Stimulated activated CD4-positive, alpha-beta T cell treated with anti-CD3 and anti-CD28 coated beads, TNF-alpha, amount 100 ng/mL, for 1 hour (primary cell): ENCODE data around the gene STX19.

Source experiments
- DNase-seq, 3 donors: peaks; one replicate each; pipeline ENCODE4 v3.0.0-alpha.2; 2020; ENCODE audit warnings: low read depth in 3 of 3, low spot score in 1 of 3

The STX19 gene

GRCh38 chr3:94036909-94037507, 8.6 kb upstream of the STX19 start:
- DNase-seq: no peak

DNA sequence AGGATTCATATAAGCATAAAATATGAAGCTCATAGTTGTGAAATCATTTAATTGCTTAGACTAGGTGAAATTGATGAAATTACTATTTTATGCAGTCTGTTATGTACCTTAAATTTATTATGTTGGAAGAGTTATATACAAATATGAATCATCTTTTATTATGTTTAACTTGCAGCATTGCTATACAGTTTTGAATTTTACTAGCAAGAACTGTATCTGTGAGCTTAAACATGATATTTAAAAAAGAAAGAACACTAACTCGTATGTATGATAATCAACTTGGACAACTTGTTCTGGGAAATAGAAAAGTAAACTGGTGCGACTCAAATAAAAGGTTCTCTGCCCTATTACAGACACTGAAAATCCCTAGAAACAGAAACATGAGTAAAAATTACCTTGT, 1.8 kb downstream of the STX19 start:
- no peak for DNase-seq

DNA sequence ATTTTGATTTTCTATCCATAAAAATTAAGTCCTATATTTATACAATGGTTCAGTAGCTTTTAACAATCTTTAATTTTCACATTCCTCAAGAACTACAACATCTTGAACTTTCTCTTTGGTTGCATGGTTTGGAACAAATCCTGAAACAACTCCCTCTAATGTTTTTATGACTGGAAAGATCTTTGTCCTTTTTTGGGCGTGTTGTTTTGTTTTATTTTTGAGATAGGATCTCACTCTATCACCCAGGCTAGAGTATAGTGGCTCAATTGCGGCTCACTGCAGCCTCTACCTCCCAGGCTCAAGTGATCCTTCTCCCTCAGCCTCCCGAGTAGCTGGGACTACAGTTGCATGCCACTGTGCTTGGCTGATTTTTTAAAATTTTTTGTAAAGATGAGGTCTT, 4.0 kb downstream of the STX19 start:
- DNase-seq: no peak

DNA sequence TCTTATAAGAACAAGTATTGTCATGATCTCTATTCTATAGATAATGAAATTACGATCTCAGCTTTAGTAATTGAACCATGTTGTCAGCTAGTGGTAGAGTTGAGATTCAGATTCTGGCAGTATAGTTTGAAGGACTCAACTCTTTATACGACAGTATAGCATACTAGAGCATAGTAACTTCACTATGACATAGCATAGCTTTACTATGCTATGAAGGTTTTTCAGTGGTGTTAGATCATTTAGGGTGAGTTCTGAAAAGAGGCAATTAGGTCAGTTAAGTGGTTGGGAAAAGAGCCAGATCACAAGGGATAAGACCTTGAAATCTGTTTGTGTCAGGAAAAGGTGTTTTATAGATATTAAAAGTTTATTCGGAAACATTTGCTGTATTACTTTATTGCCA, 8.1 kb downstream of the STX19 start:
- no peak for DNase-seq

DNA sequence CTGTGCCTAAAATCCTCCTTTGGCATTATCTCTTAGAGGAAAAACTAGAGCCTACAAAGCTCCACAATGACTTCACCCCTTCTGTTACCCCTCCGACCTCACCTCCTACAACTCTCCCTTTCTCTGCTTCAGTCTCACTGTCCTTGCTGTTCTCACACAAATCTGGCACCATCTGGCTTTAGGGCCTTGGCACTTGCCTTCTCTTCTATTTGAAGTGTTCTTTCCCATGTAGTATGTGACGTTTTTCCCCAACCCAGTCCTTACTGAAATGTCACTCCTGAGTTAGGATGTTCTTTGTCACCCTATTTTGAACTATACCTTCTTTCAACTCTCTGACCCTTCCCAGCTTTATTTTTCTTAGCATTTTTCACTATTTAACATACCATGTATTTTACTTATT, 8.7 kb downstream of the STX19 start:
- no peak for DNase-seq

GRCh38 chr3:94015025-94015424, 13.4 kb downstream of the STX19 start:
- DNase-seq: no peak

- no peak for DNase-seq
Observed at GRCh38 chr3:94012185-94012584, 16.2 kb downstream of the STX19 start.

- no peak for DNase-seq
Observed at GRCh38 chr3:94011233-94011711, 17.1 kb downstream of the STX19 start.

- DNase-seq: no peak
Observed at GRCh38 chr3:94009608-94010007, 18.8 kb downstream of the STX19 start.

- DNase-seq: no peak
Observed at GRCh38 chr3:94008253-94008652, 20.1 kb downstream of the STX19 start.

GRCh38 chr3:94004301-94004910, 24.0 kb downstream of the STX19 start:
- DNase-seq: no peak

DNA sequence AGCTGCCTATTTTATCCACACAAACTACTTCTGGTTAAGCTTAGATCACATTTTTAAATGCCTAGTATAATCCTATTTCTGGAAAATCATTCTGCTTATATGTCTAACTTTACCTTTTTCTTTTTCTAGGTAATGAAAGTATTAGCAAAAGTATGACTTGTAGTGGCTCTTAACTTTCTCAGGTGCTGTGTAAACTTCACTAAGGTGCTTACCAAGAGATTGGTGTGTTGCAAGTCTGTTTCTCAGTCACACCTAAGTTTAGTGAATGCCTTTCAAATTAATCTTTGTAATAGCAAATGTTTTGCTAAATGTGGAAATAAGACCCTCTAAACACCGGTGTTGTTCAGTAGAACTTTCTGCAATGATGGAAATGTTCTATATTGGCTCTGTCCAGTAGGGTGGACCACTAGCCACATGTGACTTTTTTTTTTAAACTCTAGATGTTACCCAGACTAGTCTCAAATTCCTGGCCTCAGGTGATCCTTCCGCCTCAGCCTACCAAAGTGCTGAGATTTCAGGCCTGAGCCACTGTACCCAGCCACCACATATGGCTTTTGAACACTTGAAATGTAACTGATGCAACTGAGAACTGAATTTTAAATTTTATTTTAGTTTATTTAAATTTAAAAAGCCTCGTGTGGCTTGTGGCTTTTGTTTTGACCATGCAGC, 26.4 kb downstream of the STX19 start:
- no peak for DNase-seq

DNA sequence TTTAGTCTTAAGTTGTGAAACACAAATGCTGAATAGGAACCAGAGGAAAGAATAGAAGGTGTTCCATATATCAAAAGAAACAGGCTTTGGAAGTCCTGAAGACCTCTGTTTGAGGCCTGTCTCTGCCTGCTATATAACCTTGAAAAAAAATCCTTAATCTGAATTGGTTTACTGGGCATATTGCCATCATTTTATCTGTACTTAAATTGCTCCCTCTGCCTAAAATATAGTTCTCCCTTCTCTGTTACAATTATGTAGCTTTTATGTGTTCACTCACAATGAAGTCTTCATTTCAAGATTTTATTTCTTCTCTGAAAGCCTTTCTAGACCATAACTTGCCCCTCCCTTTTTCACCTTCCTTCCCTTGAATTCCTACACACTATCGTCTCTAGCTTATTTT, 27.2 kb downstream of the STX19 start:
- no peak for DNase-seq

DNA sequence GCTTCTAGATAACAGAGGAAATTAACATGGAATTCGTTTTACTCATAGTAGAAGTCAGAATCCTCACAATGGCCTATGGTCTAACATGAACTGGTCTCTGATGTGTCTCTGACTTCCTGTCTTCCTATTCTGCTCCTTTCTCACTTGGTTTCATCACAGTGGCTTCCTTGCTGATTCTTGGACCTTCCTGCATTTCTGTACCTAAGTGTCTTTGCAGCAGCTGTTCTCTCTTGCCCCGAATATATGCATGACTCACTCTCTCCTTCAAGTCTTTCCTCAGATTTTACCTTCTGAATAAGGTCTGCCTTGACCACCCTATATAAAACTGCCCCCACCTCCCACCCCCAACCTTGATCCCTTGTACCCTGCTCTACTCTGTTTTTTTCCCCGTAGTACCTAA, 34.3 kb downstream of the STX19 start:
- DNase-seq: no peak

DNA sequence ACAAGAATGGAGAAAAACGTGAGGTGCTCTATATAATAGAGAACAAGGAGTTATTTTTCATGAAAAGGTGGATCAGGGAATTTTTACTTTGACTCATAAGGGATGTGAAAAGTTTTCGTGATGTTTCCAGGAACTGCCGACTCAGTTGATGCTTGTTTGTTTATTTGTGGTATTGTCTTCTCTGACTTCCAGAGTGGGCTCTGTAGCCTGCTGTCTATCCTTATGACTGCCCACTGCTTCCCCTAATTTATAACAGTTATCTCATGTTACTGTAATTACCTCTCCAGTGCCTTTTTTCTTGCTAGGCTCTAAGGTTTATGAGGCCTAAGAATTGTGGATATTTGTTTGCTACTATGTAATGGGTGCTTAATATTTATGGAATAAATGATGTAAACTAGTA, 36.2 kb downstream of the STX19 start:
- no peak for DNase-seq

DNA sequence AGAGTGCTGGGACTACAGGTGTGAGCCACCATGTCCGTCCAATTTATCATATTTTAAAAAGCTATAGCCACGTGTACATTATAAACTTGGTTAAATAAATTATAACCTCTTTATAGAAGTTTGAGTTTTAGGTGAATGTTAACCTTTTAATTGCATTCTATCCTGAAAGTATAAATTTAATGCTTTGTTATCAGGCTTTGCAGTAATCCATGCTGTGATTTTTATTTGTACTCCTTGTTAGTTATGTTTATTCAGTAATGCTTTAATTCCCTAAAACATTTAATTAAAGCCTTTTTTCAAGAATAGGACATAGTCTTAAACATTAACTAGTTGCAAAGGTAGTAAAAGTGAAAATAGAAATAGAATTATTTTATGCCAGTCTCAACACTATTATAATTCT, 36.8 kb downstream of the STX19 start:
- DNase-seq: no peak

DNA sequence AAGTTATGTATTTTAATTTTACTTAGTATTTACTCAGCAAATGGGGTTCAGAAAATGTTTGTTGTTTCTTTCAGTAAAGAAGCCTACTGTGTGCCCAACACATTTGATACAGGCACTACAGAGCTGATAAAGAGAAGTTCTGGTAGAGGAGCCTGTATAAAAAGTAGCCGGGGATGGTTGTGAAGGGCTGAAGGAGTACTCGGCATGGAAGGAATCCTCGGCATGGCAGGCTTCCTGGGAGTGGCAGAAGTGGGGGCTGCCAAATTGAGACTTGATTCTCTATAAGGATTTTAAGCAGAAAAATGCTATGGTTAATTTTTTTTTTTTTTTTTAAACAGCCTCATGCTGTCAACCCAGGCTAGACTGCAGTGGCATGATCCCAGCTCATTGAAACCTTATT, 39.2 kb downstream of the STX19 start:
- DNase-seq: no peak

DNA sequence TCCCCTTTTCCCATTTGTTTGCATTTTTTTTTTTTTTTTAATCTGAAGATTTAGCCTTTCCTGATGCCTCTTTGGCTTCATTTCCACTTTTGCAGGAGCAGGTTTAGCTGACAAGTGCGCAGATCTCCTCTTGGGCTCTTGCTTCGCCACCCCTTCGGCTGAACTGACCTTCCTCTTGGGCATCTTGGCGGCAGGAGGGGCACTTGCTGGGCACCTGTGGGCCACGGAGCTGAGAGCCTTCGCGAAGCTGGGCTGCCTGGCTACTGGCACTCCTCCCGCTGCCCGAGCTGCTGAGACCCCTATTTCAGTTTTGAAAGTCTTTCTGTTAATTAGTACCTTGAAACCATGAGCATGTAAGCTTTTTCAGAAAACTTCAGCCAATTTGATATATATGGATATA, 39.6 kb downstream of the STX19 start:
- DNase-seq: no peak

- no peak for DNase-seq
Observed at GRCh38 chr3:93988283-93988682, 40.1 kb downstream of the STX19 start.

GRCh38 chr3:93984618-93985017, 43.8 kb downstream of the STX19 start:
- DNase-seq: no peak

DNA sequence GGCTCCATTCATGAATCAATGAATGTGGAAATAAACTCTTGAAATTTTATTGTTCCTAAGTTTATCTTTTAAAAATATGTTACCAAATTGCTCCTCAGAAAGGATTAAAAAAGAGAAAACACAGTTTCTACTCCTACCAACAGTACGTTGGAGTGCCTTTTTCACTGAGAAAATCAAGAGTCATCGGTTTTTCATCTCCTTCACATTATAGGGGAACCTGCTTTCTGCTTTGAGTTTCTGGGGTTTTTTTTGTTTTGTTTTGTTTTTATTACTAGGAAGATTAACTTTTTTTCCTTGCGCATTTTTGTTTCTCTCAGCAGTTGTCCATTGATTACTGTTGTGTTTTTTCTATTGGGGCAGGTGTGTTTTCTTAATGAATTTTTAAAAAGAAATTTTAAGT, 45.0 kb downstream of the STX19 start:
- DNase-seq: no peak

DNA sequence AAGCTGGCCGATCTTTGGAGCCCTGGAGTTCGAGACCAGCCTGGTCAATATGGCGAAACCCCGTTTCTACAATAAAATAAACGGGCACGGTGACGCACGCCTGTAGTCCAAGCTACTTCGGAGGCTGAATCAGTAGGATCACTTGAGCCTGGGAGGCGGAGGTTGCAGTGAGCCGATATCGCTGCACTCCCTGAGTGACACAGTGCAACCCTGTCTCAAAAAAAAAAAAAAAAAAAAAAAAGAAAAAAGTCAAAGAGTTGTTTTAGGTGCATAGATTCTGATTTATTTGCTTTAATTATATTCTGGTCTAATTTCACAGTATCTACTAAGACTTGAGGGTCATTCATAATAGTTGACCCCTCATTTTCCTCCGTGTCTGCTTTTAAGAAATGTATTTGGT, 46.7 kb downstream of the STX19 start:
- DNase-seq: no peak
